Gastroesophageal sphincter (tissue), 3 donors: Measurements from ENCODE around the gene GPR82.

Source experiments
- EP300 ChIP-seq: sonication (generic); formaldehyde crosslinking; IDR thresholded peaks from one replicate; pipeline ENCODE4 v1.6.1; 2017; ENCODE audit warnings: antibody characterized with exemption, mild to moderate bottlenecking
- TF ChIP-seq, protein P1 (sequence below), 4 experiments: fragments of 200-600 bp in 2 of 4; fragments of 450-650 bp in 2 of 4; sonication (generic) in 1 of 4; IDR thresholded peaks; one replicate each; pipeline ENCODE4 v1.5.1; 2017 to 2019; ENCODE audit warnings: antibody characterized with exemption in 4 of 4, mild to moderate bottlenecking in 2 of 4, moderate library complexity in 2 of 4

DNA sequence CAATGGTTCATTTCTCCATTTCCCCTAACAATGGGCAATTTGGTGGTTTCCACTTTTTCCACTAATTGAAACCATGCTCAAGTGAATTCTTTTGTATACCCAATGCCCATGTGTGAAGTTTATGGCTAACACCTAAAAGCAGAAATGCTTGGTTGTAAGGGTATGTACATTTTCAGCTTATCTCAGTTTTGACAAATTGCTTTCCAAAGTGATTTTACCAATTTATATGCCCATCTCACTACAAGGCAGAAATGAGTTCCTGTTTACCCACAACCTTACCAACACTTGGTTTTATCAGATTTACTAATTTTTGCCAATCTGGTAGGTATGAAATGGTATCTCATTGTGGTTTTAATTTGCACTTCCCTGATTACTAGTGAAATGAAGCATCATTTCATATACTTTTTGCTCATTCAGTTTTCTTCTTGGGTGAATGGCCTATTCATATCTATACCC is 20.4 kb upstream of the GPR82 start:
- TF ChIP-seq, protein P1, sequence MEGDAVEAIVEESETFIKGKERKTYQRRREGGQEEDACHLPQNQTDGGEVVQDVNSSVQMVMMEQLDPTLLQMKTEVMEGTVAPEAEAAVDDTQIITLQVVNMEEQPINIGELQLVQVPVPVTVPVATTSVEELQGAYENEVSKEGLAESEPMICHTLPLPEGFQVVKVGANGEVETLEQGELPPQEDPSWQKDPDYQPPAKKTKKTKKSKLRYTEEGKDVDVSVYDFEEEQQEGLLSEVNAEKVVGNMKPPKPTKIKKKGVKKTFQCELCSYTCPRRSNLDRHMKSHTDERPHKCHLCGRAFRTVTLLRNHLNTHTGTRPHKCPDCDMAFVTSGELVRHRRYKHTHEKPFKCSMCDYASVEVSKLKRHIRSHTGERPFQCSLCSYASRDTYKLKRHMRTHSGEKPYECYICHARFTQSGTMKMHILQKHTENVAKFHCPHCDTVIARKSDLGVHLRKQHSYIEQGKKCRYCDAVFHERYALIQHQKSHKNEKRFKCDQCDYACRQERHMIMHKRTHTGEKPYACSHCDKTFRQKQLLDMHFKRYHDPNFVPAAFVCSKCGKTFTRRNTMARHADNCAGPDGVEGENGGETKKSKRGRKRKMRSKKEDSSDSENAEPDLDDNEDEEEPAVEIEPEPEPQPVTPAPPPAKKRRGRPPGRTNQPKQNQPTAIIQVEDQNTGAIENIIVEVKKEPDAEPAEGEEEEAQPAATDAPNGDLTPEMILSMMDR (IDR thresholded peaks at IDR 0.05), result no peak
- no peak for TF ChIP-seq EP300
